Bronchial epithelial cell (primary cell): ENCODE measurements around the gene FASTKD3. TPM values are rescaled to one million over a fixed set of nuclear protein-coding genes. Genes with fewer than 3 reads are reported as not detected.

ENCODE experiments used
- DNase-seq: peaks from one replicate; pipeline ENCODE4 v3.0.0-alpha.2; 2010; ENCODE audit warnings: low read depth
- FAIRE-seq: peaks from 2 replicates; lab custom pipeline; 2011; peaks lifted over from hg19 to GRCh38; lab: Jason Lieb, UNC
- H3K27me3 ChIP-seq: 2 replicates; pipeline ENCODE4 v1.5.1; 2011; ENCODE audit warnings: low read length; ENCODE audit not compliant: control insufficient read depth, insufficient read depth
- H3K36me3 ChIP-seq: 2 replicates; pipeline ENCODE4 v1.5.1; 2011; ENCODE audit warnings: low read length; ENCODE audit not compliant: control insufficient read depth, insufficient read depth
- H3K4me3 ChIP-seq: 2 replicates; pipeline ENCODE4 v1.5.1; 2011; ENCODE audit warnings: mild to moderate bottlenecking, low read depth, low read length, control low read depth
- total RNA-seq: library from RNA; depleted of rRNA; stranded (reverse); fragments of >200 nt; gene quantifications from 2 replicates; pipeline ENCODE4 v1.2.1, GENCODE V29; 2014
- TF ChIP-seq, protein P1 (sequence below): IDR thresholded peaks from 2 replicates; pipeline ENCODE4 v1.5.1; 2011; ENCODE audit warnings: mild to moderate bottlenecking, moderate library complexity, low read length, control low read depth, inconsistent platforms; ENCODE audit not compliant: insufficient read depth, severe bottlenecking

The FASTKD3 gene
- total RNA-seq, 1 donor from 2014 or later: 5.8 TPM

DNA sequence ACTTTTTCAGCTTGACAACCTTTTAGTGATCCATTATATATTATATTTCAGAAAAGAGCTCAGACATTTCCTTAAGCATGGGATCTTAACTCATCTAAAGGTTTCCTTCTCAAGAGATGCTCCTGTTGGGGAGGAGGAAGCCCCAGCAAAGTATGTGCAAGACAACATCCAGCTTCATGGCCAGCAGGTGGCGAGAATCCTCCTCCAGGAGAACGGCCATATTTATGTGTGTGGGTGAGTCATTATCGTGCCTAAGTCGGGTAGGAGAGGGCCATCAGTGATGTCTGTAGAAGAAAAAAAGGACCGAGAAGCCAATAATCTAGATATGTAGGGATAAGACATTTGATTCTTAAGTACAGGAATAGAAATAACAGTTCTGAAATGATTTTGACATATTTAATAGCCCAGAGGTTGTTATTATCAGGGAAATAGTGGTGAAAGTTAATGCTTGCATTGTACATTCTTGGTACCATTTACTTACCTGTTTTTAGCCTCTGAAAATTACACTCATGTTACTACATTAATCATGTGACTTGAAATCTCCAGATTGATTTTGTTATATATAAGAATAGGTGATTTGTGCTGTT, 28.3 kb upstream of the FASTKD3 start:
- DNase-seq (peak; percentile 37), FAIRE-seq (no peak)
- Histone ChIP-seq H3K4me3 (no peak overlapping the region), H3K27me3 (no peaks in the 10 kb centered on the region), H3K36me3 (peaks cover 17% of the 10 kb centered on the region)
- TF ChIP-seq, protein P1, sequence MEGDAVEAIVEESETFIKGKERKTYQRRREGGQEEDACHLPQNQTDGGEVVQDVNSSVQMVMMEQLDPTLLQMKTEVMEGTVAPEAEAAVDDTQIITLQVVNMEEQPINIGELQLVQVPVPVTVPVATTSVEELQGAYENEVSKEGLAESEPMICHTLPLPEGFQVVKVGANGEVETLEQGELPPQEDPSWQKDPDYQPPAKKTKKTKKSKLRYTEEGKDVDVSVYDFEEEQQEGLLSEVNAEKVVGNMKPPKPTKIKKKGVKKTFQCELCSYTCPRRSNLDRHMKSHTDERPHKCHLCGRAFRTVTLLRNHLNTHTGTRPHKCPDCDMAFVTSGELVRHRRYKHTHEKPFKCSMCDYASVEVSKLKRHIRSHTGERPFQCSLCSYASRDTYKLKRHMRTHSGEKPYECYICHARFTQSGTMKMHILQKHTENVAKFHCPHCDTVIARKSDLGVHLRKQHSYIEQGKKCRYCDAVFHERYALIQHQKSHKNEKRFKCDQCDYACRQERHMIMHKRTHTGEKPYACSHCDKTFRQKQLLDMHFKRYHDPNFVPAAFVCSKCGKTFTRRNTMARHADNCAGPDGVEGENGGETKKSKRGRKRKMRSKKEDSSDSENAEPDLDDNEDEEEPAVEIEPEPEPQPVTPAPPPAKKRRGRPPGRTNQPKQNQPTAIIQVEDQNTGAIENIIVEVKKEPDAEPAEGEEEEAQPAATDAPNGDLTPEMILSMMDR: peak; percentile 30

DNA sequence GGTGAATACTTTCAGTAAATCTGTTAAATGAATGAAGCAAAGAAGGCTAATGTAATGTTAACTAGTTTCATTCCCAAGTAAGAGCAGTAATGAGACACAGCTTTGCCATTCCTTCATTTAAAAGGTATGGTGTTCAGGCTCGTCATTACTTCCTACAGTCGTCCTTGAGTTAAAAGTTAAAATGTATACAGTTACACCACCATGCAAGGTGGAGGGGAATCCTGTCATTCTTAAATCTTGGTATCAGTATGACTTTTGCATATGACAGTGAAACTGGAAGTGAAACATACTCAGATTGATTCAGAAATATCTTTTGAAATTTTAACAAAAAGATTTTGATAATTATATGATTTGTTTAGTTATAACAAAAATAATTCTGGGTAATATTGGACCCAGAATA, 26.0 kb upstream of the FASTKD3 start:
- FAIRE-seq: no peak

DNA sequence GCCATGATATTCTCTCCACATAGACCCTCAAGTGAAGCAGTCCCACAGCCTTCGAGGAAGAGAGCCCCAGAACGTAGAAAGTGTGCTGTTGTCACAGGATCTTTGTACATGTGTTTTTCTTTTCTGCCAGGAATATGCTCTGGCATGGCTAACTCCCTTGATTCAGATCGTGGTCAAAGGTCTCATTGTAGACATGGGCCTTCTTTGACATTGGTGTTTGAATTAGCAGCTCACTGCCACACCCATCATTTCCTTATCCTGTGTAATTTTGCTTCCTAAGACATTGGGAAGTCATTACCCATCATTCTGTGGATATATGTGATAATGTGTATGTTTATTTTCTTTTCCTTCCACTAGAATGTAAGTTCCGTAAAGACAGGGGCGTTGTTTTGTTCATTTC, 25.6 kb upstream of the FASTKD3 start:
- Histone ChIP-seq H3K27me3 (no peaks in the 10 kb centered on the region), H3K4me3 (no peak overlapping the region), H3K36me3 (peaks cover 18% of the 10 kb centered on the region)
- FAIRE-seq (no peak), DNase-seq (no peak)
- TF ChIP-seq, protein P1: no peak

More for the DNA sequence above, 26.0 kb upstream of the FASTKD3 start:
- no peak for DNase-seq
- Histone ChIP-seq H3K4me3 (no peak overlapping the region), H3K36me3 (peaks cover 17% of the 10 kb centered on the region), H3K27me3 (no peaks in the 10 kb centered on the region)
- TF ChIP-seq, protein P1: no peak

DNA sequence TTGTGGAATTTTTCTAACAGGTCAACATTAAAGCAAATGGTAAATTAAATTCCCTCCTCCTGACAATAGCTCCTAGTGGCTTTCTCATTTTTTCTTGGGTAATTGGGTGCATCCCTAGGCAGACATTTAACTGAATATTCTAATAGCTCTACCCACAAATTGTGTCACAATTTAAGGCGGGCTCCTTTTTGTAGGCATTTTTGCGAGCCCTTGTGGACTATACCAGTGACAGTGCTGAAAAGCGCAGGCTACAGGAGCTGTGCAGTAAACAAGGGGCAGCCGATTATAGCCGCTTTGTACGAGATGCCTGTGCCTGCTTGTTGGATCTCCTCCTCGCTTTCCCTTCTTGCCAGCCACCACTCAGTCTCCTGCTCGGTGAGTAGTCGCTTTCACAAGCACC, 20.1 kb upstream of the FASTKD3 start:
- DNase-seq (no peak), FAIRE-seq (no peak)
- H3K27me3 ChIP-seq: no peaks in the 10 kb centered on the region
- H3K4me3 ChIP-seq: no peak overlapping the region
- H3K36me3 ChIP-seq: peaks cover 16% of the 10 kb centered on the region
- TF ChIP-seq, protein P1: no peak

DNA sequence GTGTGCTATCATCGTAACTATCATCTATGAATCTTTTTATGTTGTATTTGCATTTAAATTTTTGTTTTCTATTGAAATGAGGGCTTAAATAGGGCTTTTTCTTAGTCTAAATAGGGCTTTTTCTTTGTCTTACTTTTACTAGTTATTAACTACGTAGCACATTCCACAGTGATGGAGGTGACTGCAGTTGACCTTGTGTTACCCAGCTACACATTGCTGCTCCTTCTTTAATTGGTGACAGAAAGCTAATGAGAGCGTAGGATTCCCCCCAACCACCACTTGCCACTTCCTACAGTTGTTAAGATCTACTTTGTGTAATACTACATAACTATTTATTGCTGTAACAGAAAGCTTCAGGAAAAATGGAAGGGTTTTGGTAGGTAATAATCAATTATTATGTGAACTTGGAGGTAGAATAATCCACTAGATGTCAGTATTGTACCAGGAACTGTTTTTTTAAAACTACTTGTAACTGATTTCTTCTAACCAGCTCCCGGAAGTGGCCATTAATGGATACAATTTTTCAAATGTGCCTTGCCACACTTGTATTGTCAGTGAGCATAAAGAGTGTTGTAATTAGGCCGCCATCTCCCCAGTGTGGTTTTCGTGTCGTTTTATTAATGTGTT, 18.1 kb upstream of the FASTKD3 start:
- TF ChIP-seq, protein P1: peak; percentile 45
- FAIRE-seq (no peak), DNase-seq (peak; percentile 53)
- no peak overlapping the region for H3K4me3 ChIP-seq
- no peaks in the 10 kb centered on the region for H3K27me3 ChIP-seq
- peaks cover 14% of the 10 kb centered on the region for H3K36me3 ChIP-seq
